ENCODE measurements around the gene DNLZ. TPM values are rescaled to one million over a fixed set of nuclear protein-coding genes. Genes with fewer than 3 reads are reported as not detected.
A peak's percentile ranks its signal among the peaks of the same experiment; 100 is the strongest.

Gene DNLZ
- total RNA-seq, 1 experiment from 2014 or later, result 20.2 TPM

- no peaks in the 10 kb centered on the region for H3K27me3 ChIP-seq (ENCODE audit: control insufficient read depth, insufficient read depth, low read length)
- H3K4me3 ChIP-seq (ENCODE audit: insufficient read depth, low read depth, low read length), result no peak overlapping the region
- peaks cover 39% of the 10 kb centered on the region for H3K36me3 ChIP-seq (replicated peaks; ENCODE audit: control insufficient read depth, insufficient read depth, low read length)
- no peak for DNase-seq
Observed at GRCh38 chr9:136401173-136401922, 37.8 kb upstream of the DNLZ start.

- Histone ChIP-seq H3K36me3 (replicated peaks; ENCODE audit: control insufficient read depth, insufficient read depth, low read length) (peaks cover 40% of the 10 kb centered on the region), H3K27me3 (ENCODE audit: control insufficient read depth, insufficient read depth, low read length) (no peaks in the 10 kb centered on the region), H3K4me3 (ENCODE audit: insufficient read depth, low read depth, low read length) (peak within 1 kb of the TSS; percentile 86)
- DNase-seq, result peak; percentile 99
Observed at GRCh38 chr9:136400038-136400834, 36.7 kb upstream of the DNLZ start, which contains the start of gene SNAPC4. Gene SNAPC4 (minus strand): TSS chr9:136400170. CDS start chr9:136398428, 1,742 bp downstream.

GRCh38 chr9:136399176-136400037 is 35.9 kb upstream of the DNLZ start:
- Histone ChIP-seq H3K27me3 (ENCODE audit: control insufficient read depth, insufficient read depth, low read length) (no peaks in the 10 kb centered on the region), H3K4me3 (ENCODE audit: insufficient read depth, low read depth, low read length) (peak overlapping the region; percentile 86), H3K36me3 (replicated peaks; ENCODE audit: control insufficient read depth, insufficient read depth, low read length) (peaks cover 43% of the 10 kb centered on the region)
- DNase-seq, result peak; percentile 87

- no peaks in the 10 kb centered on the region for H3K27me3 ChIP-seq (ENCODE audit: control insufficient read depth, insufficient read depth, low read length)
- DNase-seq, result no peak
- H3K4me3 ChIP-seq (ENCODE audit: insufficient read depth, low read depth, low read length), result no peak overlapping the region
- peaks cover 42% of the 10 kb centered on the region for H3K36me3 ChIP-seq (replicated peaks; ENCODE audit: control insufficient read depth, insufficient read depth, low read length)
Observed at GRCh38 chr9:136398286-136398685, 34.7 kb upstream of the DNLZ start.

GRCh38 chr9:136397643-136398042 is 34.1 kb upstream of the DNLZ start:
- no peak overlapping the region for H3K4me3 ChIP-seq (ENCODE audit: insufficient read depth, low read depth, low read length)
- no peaks in the 10 kb centered on the region for H3K27me3 ChIP-seq (ENCODE audit: control insufficient read depth, insufficient read depth, low read length)
- no peak for DNase-seq
- peaks cover 43% of the 10 kb centered on the region for H3K36me3 ChIP-seq (replicated peaks; ENCODE audit: control insufficient read depth, insufficient read depth, low read length)

GRCh38 chr9:136396219-136396515 is 32.6 kb upstream of the DNLZ start:
- no peaks in the 10 kb centered on the region for H3K27me3 ChIP-seq (ENCODE audit: control insufficient read depth, insufficient read depth, low read length)
- H3K4me3 ChIP-seq (ENCODE audit: insufficient read depth, low read depth, low read length), result no peak overlapping the region
- no peak for DNase-seq
- peaks cover 44% of the 10 kb centered on the region for H3K36me3 ChIP-seq (replicated peaks; ENCODE audit: control insufficient read depth, insufficient read depth, low read length)

GRCh38 chr9:136395345-136396218 is 32.0 kb upstream of the DNLZ start:
- Histone ChIP-seq H3K4me3 (ENCODE audit: insufficient read depth, low read depth, low read length) (no peak overlapping the region), H3K36me3 (replicated peaks; ENCODE audit: control insufficient read depth, insufficient read depth, low read length) (peaks cover 44% of the 10 kb centered on the region), H3K27me3 (ENCODE audit: control insufficient read depth, insufficient read depth, low read length) (no peaks in the 10 kb centered on the region)
- DNase-seq, result no peak

GRCh38 chr9:136395020-136395340 is 31.4 kb upstream of the DNLZ start:
- no peak overlapping the region for H3K4me3 ChIP-seq (ENCODE audit: insufficient read depth, low read depth, low read length)
- DNase-seq, result no peak
- H3K36me3 ChIP-seq (replicated peaks; ENCODE audit: control insufficient read depth, insufficient read depth, low read length), result peaks cover 45% of the 10 kb centered on the region
- H3K27me3 ChIP-seq (ENCODE audit: control insufficient read depth, insufficient read depth, low read length), result no peaks in the 10 kb centered on the region

- H3K27me3 ChIP-seq (ENCODE audit: control insufficient read depth, insufficient read depth, low read length), result no peaks in the 10 kb centered on the region
- DNase-seq, result no peak
- no peak overlapping the region for H3K4me3 ChIP-seq (ENCODE audit: insufficient read depth, low read depth, low read length)
- H3K36me3 ChIP-seq (replicated peaks; ENCODE audit: control insufficient read depth, insufficient read depth, low read length), result peaks cover 47% of the 10 kb centered on the region
Observed at GRCh38 chr9:136394312-136395019, 30.9 kb upstream of the DNLZ start.

GRCh38 chr9:136393531-136393930 is 30.0 kb upstream of the DNLZ start:
- H3K27me3 ChIP-seq (ENCODE audit: control insufficient read depth, insufficient read depth, low read length), result no peaks in the 10 kb centered on the region
- H3K36me3 ChIP-seq (replicated peaks; ENCODE audit: control insufficient read depth, insufficient read depth, low read length), result peaks cover 53% of the 10 kb centered on the region
- DNase-seq, result no peak
- no peak overlapping the region for H3K4me3 ChIP-seq (ENCODE audit: insufficient read depth, low read depth, low read length)

GRCh38 chr9:136392538-136393449 is 29.2 kb upstream of the DNLZ start:
- no peak for DNase-seq
- H3K27me3 ChIP-seq (ENCODE audit: control insufficient read depth, insufficient read depth, low read length), result no peaks in the 10 kb centered on the region
- no peak overlapping the region for H3K4me3 ChIP-seq (ENCODE audit: insufficient read depth, low read depth, low read length)
- H3K36me3 ChIP-seq (replicated peaks; ENCODE audit: control insufficient read depth, insufficient read depth, low read length), result peaks cover 53% of the 10 kb centered on the region

GRCh38 chr9:136391737-136392537 is 28.4 kb upstream of the DNLZ start:
- Histone ChIP-seq H3K36me3 (replicated peaks; ENCODE audit: control insufficient read depth, insufficient read depth, low read length) (peaks cover 53% of the 10 kb centered on the region), H3K27me3 (ENCODE audit: control insufficient read depth, insufficient read depth, low read length) (no peaks in the 10 kb centered on the region), H3K4me3 (ENCODE audit: insufficient read depth, low read depth, low read length) (no peak overlapping the region)
- no peak for DNase-seq

Measured in H7 (cell line).